Measurements from ENCODE around the gene GNAI2.
"Not testable (repeated sequence)": the region's sequence is repeated elsewhere in the genome, so short reads cannot be mapped to it uniquely, and the experiment has no call there.

GNAI2 gene

GRCh38 chr3:50268276-50268675 lies 32.3 kb downstream of the GNAI2 start:
- no peak overlapping the region for H3K27ac ChIP-seq
- TF ChIP-seq CTCF (conservative IDR thresholded peaks at IDR 0.05), result no peak

GRCh38 chr3:50268703-50269451 lies 32.9 kb downstream of the GNAI2 start, which contains the start of gene SEMA3B:
TSS of gene SEMA3B (plus strand) at chr3:50269147. CDS start at chr3:50269241, 94 bp downstream.
- TF ChIP-seq CTCF (conservative IDR thresholded peaks at IDR 0.05), result no peak
- no peak within 1 kb of the TSS for H3K27ac ChIP-seq

GRCh38 chr3:50269460-50269859 lies 33.5 kb downstream of the GNAI2 start:
- TF ChIP-seq CTCF (conservative IDR thresholded peaks at IDR 0.05), result no peak
- H3K27ac ChIP-seq, result no peak overlapping the region

GRCh38 chr3:50269977-50270413 lies 34.0 kb downstream of the GNAI2 start:
- no peak for TF ChIP-seq CTCF (conservative IDR thresholded peaks at IDR 0.05)
- H3K27ac ChIP-seq, result no peak overlapping the region

GRCh38 chr3:50270422-50271224 lies 34.6 kb downstream of the GNAI2 start:
- TF ChIP-seq CTCF (conservative IDR thresholded peaks at IDR 0.05), result no peak
- no peak overlapping the region for H3K27ac ChIP-seq

GRCh38 chr3:50271314-50271936 lies 35.4 kb downstream of the GNAI2 start:
- H3K27ac ChIP-seq, result no peak overlapping the region
- TF ChIP-seq CTCF (conservative IDR thresholded peaks at IDR 0.05), result no peak

- not testable (repeated sequence) for H3K27ac ChIP-seq
These were observed 36.5 kb downstream of the GNAI2 start for GRCh38 chr3:50272538-50272910.

Data from VCaP (cell line).